Neural progenitor cell (in vitro differentiated cells): ENCODE results near the gene SMS. TPM values are rescaled to one million over a fixed set of nuclear protein-coding genes. Genes with fewer than 3 reads are reported as not detected.

Experiments
- DNase-seq: peaks from one replicate; pipeline ENCODE4 v3.0.0-alpha.2; 2016; ENCODE audit warnings: low spot score
- H2AFZ ChIP-seq: fragments of 200-600 bp; sonication (generic); replicated peaks from 2 replicates; pipeline ENCODE4 v1.6.1; 2016; ENCODE audit warnings: antibody characterized with exemption
- H3F3A ChIP-seq: fragments of 200-600 bp; sonication (generic); 2 replicates; pipeline ENCODE4 v1.6.1; 2016; ENCODE audit warnings: antibody characterized with exemption, low read depth
- H3K27ac ChIP-seq: fragments of 200-600 bp; sonication (generic); 2 replicates; pipeline ENCODE4 v1.5.1; 2016; ENCODE audit warnings: mild to moderate bottlenecking
- H3K27me3 ChIP-seq: fragments of 200-600 bp; sonication (generic); 2 replicates; pipeline ENCODE4 v1.6.1; 2016; ENCODE audit warnings: mild to moderate bottlenecking, moderate library complexity
- H3K36me3 ChIP-seq: fragments of 200-600 bp; sonication (generic); 2 replicates; pipeline ENCODE4 v1.5.1; 2016
- H3K4me1 ChIP-seq: fragments of 200-600 bp; sonication (generic); 2 replicates; pipeline ENCODE4 v1.6.1; 2016; ENCODE audit warnings: mixed run types
- H3K4me2 ChIP-seq: fragments of 200-600 bp; sonication (generic); 2 replicates; pipeline ENCODE4 v1.6.1; 2016
- H3K4me3 ChIP-seq: fragments of 200-600 bp; sonication (generic); 2 replicates; pipeline ENCODE4 v1.5.1; 2016
- H3K79me2 ChIP-seq: fragments of 200-600 bp; sonication (generic); 2 replicates; pipeline ENCODE4 v1.6.1; 2016; ENCODE audit warnings: low read depth
- H3K9ac ChIP-seq: fragments of 200-600 bp; sonication (generic); 2 replicates; pipeline ENCODE4 v1.6.1; 2016
- H3K9me3 ChIP-seq: fragments of 200-600 bp; sonication (generic); 2 replicates; pipeline ENCODE4 v1.5.1; 2016; ENCODE audit warnings: low read depth
- H4K20me1 ChIP-seq: fragments of 200-600 bp; sonication (generic); 2 replicates; pipeline ENCODE4 v1.6.1; 2016; ENCODE audit warnings: low read depth
- H3K27ac Mint-ChIP-seq: 3 replicates; pipeline ENCODE4 v1.8.0; 2021; ENCODE audit warnings: mixed read lengths
- H3K27me3 Mint-ChIP-seq: 2 replicates; pipeline ENCODE4 v1.8.0; 2022; ENCODE audit warnings: low read depth, mild to moderate bottlenecking, inconsistent platforms, moderate library complexity, mixed read lengths; ENCODE audit not compliant: insufficient read depth
- H3K36me3 Mint-ChIP-seq: 3 replicates; pipeline ENCODE4 v1.8.0; 2021; ENCODE audit warnings: mixed read lengths
- H3K4me1 Mint-ChIP-seq: 3 replicates; pipeline ENCODE4 v1.8.0; 2021; ENCODE audit warnings: mixed read lengths
- H3K4me3 Mint-ChIP-seq: 3 replicates; pipeline ENCODE4 v1.8.0; 2021; ENCODE audit warnings: mild to moderate bottlenecking, moderate library complexity, mixed read lengths
- H3K9me3 Mint-ChIP-seq: 3 replicates; pipeline ENCODE4 v1.8.0; 2020; ENCODE audit warnings: mixed read lengths
- EZH2 ChIP-seq: fragments of 200-600 bp; sonication (generic); IDR thresholded peaks from 2 replicates; pipeline ENCODE4 v1.6.1; 2017; ENCODE audit warnings: antibody characterized with exemption, mild to moderate bottlenecking, moderate library complexity
- EZH2phosphoT487 ChIP-seq: fragments of 200-600 bp; sonication (generic); IDR thresholded peaks from 2 replicates; pipeline ENCODE4 v1.6.1; 2017; ENCODE audit warnings: antibody characterized with exemption
- total RNA-seq: library from RNA; depleted of rRNA; stranded (reverse); fragments of >200 nt; gene quantifications from 2 replicates; pipeline ENCODE4 v1.2.3, GENCODE V29; 2015; ENCODE audit warnings: low replicate concordance
- TF ChIP-seq, protein P1 (sequence below): fragments of 200-600 bp; sonication (generic); IDR thresholded peaks from 2 replicates; pipeline ENCODE4 v1.5.1; 2017; ENCODE audit warnings: antibody characterized with exemption, mild to moderate bottlenecking

The SMS gene
- total RNA-seq, 1 donor from 2014 or later = 142 TPM

DNA sequence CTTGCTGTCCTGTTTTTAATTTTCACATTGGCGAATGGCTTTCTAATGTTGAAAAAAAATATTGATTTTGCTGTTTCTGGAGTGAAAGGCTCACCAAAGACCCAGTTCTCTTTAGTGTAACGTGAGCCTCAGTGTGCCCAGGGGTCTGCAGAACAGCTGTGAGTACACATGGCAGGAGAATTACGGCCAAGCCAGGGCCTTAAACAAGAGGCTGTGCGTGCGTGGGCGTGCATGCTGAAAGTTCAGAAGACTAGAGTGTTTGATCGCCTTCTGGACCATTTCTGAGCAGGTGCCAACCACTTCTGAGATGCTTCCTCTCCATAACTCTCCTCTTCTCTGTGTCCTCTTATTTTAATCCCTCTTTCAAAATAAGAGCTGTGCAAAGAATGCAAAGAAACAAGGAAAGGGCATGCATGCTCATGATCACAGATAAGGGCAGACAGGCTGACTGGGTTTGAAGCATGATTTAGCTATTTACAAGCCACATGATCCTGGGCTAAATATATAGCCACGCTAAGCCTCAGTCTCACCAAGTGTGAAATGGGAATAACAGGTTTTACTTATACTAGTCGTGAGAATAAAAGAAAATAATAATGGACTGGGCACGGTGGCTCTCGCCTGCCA lies 101.5 kb downstream of the SMS start:
- DNase-seq = no peak
- H3K4me1 Mint-ChIP-seq = peaks cover 11% of the 10 kb centered on the region
- no peaks in the 10 kb centered on the region for H3K36me3 Mint-ChIP-seq
- Histone ChIP-seq H3K9ac (no peak overlapping the region), H3F3A (no peaks in the 10 kb centered on the region), H3K79me2 (no peaks in the 10 kb centered on the region), H4K20me1 (no peaks in the 10 kb centered on the region), H3K36me3 (no peaks in the 10 kb centered on the region), H3K27me3 (no peaks in the 10 kb centered on the region), H2AFZ (no peak overlapping the region), H3K27ac (no peak overlapping the region), H3K4me2 (no peak overlapping the region), H3K4me1 (no peaks in the 10 kb centered on the region), H3K4me3 (no peak overlapping the region), H3K9me3 (no peaks in the 10 kb centered on the region)
- H3K9me3 Mint-ChIP-seq = no peaks in the 10 kb centered on the region
- no peak overlapping the region for H3K4me3 Mint-ChIP-seq
- no peak overlapping the region for H3K27ac Mint-ChIP-seq
- H3K27me3 Mint-ChIP-seq = no peaks in the 10 kb centered on the region
- TF ChIP-seq EZH2phosphoT487 (no peak), EZH2 (no peak)
- TF ChIP-seq, protein P1, sequence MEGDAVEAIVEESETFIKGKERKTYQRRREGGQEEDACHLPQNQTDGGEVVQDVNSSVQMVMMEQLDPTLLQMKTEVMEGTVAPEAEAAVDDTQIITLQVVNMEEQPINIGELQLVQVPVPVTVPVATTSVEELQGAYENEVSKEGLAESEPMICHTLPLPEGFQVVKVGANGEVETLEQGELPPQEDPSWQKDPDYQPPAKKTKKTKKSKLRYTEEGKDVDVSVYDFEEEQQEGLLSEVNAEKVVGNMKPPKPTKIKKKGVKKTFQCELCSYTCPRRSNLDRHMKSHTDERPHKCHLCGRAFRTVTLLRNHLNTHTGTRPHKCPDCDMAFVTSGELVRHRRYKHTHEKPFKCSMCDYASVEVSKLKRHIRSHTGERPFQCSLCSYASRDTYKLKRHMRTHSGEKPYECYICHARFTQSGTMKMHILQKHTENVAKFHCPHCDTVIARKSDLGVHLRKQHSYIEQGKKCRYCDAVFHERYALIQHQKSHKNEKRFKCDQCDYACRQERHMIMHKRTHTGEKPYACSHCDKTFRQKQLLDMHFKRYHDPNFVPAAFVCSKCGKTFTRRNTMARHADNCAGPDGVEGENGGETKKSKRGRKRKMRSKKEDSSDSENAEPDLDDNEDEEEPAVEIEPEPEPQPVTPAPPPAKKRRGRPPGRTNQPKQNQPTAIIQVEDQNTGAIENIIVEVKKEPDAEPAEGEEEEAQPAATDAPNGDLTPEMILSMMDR = no peak

DNA sequence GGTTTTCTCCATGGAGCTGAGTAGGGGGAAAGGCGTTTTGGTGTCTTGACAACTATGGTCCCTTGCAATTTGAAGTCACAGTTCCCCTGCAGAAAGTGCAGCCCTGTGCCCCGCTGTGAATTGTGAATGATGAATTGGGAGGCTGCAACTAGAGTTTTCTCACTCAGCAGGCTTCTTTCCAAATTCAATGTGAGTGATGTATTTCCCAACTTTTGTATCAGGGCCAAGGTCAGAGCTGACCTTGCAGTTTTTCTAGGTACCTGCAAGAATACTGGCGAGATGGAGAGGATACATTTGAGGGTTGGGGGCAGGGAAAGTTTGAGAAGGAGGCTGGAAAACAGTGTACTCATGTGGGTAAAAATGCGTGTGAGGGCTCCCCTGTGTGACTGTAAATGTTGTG lies 103.4 kb downstream of the SMS start:
- DNase-seq = no peak
- Histone ChIP-seq H3F3A (no peaks in the 10 kb centered on the region), H3K27me3 (no peaks in the 10 kb centered on the region), H2AFZ (no peak overlapping the region), H3K36me3 (peaks cover 4% of the 10 kb centered on the region), H4K20me1 (no peaks in the 10 kb centered on the region), H3K27ac (no peak overlapping the region), H3K4me3 (no peak overlapping the region), H3K9ac (no peak overlapping the region), H3K79me2 (no peaks in the 10 kb centered on the region), H3K9me3 (no peaks in the 10 kb centered on the region), H3K4me2 (no peak overlapping the region), H3K4me1 (no peaks in the 10 kb centered on the region)
- no peak overlapping the region for H3K4me3 Mint-ChIP-seq
- H3K27ac Mint-ChIP-seq = no peak overlapping the region
- no peaks in the 10 kb centered on the region for H3K36me3 Mint-ChIP-seq
- H3K27me3 Mint-ChIP-seq = no peaks in the 10 kb centered on the region
- TF ChIP-seq EZH2phosphoT487 (no peak), EZH2 (no peak)
- TF ChIP-seq, protein P1 = no peak
- H3K9me3 Mint-ChIP-seq = no peaks in the 10 kb centered on the region
- H3K4me1 Mint-ChIP-seq = peaks cover 8% of the 10 kb centered on the region

Other genes starting within 250 kb of the SMS start
- not detected in 2 replicates for gene SMPX, start 182.6 kb upstream of the SMS start, total RNA-seq
- 5.2 and 8.4 TPM in 2 replicates for gene MBTPS2, start 101.1 kb upstream of the SMS start, total RNA-seq
- gene YY2, start 84.7 kb upstream of the SMS start, total RNA-seq = 0.22 and 0.56 TPM in 2 replicates
- 0.06 and 0.07 TPM in 2 replicates for gene PHEX, start 91.6 kb downstream of the SMS start, total RNA-seq